GM12865 (cell line): ENCODE data around the gene LONP1.

ENCODE experiments used
- DNase-seq: peaks from one replicate; pipeline ENCODE4 v3.0.0; 2010; ENCODE audit warnings: low read depth
- H3K4me3 ChIP-seq: 2 replicates; pipeline ENCODE4 v1.5.1; 2011; ENCODE audit warnings: mild to moderate bottlenecking, low read depth, low read length, control low read depth
- CTCF ChIP-seq: IDR thresholded peaks from 2 replicates; pipeline ENCODE4 v1.5.1; 2011; ENCODE audit warnings: low read length, control low read depth, low read depth, inconsistent platforms; ENCODE audit not compliant: insufficient read depth; ENCODE audit errors: missing control alignments

LONP1 gene

GRCh38 chr19:5686326-5686646 is 33.7 kb downstream of the LONP1 start:
- peak overlapping the region; percentile 50 for H3K4me3 ChIP-seq
- TF ChIP-seq CTCF, result no peak
- no peak for DNase-seq

- no peak for DNase-seq
- no peak overlapping the region for H3K4me3 ChIP-seq
- TF ChIP-seq CTCF, result no peak
Observed at GRCh38 chr19:5684694-5685430, 35.1 kb downstream of the LONP1 start.

- TF ChIP-seq CTCF, result no peak
- no peak overlapping the region for H3K4me3 ChIP-seq
- no peak for DNase-seq
Observed at GRCh38 chr19:5683177-5683886, 36.6 kb downstream of the LONP1 start.

GRCh38 chr19:5682107-5682482 is 37.9 kb downstream of the LONP1 start:
- TF ChIP-seq CTCF, result no peak
- no peak for DNase-seq
- no peak overlapping the region for H3K4me3 ChIP-seq

GRCh38 chr19:5681391-5682106 is 38.4 kb downstream of the LONP1 start:
- no peak for DNase-seq
- no peak for TF ChIP-seq CTCF
- H3K4me3 ChIP-seq, result peak overlapping the region; percentile 75; the same call in 1 of the 2 replicates

GRCh38 chr19:5680437-5681368 is 39.2 kb downstream of the LONP1 start, which contains the start of the genes HSD11B1L and MICOS13:
Gene HSD11B1L (plus strand): TSS chr19:5681027. CDS start chr19:5684833, 3,806 bp downstream.
Gene MICOS13 (minus strand): TSS chr19:5680516. CDS start chr19:5680486, 30 bp downstream.
- DNase-seq, result peak; percentile 100
- no peak for TF ChIP-seq CTCF
- H3K4me3 ChIP-seq, result peak within 1 kb of the TSS; percentile 75
